ENCODE measurements around the gene EID3.
"Not testable (repeated sequence)": the region's sequence is repeated elsewhere in the genome, so short reads cannot be mapped to it uniquely, and the experiment has no call there.

EID3 gene

DNA sequence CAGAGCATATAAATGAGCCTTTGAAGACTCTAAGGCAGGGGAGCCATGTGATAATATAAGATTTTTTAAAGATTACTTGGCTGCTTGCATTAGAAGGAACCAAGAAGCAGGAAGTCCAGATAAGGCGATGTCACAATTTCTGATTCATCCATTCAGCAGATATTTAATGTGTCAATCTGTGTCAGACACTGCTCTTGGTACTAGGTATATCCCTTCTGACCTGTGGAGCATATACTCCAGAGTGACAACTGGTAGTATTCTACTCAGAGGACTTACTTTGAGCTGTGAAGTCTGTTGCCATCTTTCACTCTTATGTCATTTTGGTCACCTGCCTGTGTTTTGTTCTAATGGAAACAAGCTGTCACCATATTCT is 10.7 kb downstream of the EID3 start:
- no peak for DNase-seq

DNA sequence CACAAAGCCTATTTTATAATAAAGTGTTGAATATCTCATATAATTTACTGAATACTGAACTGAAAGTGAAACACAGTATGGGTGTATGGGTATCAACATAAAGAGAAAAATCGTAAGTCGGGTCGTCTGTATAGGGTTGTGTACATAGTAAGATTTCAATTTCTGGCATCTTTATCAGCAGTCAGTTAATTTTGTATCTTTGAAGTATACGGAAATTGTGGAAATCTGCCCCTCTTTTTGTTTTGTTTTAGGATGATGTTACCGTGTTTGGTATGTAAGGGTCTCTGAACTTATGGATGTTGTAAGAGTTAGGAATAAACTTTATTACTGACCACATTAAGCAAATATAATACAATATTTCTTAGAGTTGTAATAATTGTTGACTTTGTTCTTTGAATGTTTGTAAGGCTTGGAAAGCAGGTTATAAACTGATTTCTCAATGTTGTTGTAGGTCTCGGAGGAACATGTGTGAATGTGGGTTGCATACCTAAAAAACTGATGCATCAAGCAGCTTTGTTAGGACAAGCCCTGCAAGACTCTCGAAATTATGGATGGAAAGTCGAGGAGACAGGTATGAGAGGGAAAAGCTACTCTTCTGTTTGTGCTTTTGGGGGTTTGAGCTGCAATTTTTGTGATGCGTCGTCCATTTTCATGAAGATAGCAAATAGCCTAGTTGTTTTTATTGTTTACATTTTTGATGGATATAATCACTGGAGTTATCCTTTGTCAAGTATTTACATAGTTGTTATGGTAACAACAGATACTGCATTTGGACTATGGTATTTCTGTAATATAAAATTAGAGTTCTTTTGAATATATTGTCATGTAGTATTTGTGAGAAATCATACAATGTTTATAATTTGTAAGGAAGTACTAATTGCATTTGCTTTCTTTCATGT is 12.0 kb downstream of the EID3 start:
- DNase-seq, result no peak

DNA sequence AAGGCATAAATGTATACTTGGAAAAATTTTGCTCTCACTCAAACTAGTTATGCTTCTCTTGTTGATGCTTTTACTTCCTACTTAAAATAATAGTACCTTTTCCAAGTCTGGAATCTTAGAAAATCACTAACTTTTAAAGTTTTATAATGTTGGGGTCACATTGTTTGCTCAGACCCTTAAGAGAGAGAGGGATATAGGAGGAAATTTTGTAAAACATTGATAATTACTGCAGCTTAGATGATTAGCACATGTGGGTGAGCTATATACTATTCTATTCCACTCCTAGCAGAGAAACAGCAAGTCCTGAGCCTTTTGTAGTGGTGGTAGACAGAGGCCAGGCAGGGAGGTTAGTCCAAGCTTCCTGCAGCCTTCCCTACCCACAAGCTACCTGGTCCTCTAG is 13.4 kb downstream of the EID3 start:
- DNase-seq, result no peak

DNA sequence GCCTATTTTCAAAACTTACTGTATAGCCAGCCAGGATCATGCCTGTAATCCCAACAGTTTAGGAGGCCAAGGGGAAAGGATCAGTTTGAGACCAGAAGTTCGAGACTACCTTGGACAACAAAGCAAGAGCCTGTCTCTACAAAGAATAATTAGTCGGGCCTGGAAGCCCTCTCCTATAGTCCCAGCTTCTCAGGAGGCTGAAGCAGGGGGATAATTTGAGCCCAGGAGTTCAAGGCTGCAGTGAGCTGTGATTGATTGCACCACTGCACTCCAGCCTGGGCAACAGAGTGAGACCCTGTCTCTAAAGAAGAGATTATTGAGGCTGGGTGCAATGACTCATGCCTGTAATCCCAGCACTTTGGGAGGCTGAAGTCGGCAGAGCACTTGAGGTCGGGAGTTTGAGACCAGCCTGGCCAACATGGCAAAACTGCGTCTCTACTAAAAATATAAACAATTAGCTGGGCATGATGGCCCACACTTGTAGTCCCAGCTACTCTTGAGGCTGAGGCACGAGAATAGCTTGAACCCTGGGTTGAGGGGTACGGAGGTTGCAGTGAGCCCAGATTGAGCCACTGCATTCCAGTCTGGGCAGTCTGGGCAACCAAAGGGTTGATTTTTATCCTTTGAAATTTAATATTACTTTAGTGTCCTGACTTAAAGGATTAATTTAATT is 14.1 kb downstream of the EID3 start:
- DNase-seq, result no peak

DNA sequence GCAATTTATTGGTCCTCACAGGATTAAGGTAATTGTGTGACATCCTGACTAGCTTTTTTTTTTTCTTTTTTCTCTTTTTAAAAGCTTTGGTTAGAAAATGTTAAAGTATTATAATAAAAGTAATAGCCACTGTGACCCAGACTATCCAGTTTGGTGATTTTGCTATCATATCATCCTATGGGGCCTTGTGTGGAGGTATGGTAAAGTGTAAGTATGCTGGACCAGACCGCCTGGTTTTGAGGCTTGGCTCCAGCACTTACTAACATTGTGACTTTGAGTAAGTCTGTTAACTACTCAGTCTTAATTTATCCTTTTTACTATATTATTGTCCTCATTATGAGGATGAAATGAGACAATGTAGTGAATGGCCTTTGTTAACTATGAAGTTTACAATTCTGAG is 15.5 kb downstream of the EID3 start:
- no peak for DNase-seq

DNA sequence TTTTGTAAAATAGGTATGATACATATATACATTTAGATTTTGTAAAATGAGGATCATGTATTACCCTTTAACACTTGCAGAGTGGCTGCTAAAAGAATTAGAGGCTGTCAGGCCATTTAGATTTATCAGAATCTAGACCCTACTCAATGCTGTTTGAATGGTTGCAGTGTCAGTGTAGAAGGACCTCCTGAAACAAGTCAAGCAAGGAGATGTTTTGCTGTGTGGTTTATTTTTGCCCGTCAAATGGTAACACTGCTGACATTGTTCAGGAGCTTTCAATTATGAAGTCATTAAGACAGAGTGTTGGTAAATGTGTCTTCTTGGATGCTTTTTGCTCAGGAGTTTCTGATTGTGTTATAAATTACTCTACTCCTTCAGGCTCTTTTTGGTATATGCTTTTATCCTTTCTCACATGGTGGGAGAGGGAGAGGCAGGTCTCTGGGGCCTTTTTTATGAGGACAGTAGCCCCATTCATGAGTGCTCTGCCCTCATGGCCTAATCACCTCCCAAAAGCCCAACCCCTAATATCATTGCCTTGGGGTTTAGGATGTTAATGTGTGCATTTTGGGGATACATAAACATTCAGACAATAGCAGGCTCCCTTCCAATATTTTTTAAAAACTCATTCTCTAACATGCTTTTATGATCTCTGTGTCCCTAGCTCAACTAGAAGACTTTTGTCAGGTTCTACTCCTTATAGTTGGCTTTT is 16.5 kb downstream of the EID3 start:
- no peak for DNase-seq

DNA sequence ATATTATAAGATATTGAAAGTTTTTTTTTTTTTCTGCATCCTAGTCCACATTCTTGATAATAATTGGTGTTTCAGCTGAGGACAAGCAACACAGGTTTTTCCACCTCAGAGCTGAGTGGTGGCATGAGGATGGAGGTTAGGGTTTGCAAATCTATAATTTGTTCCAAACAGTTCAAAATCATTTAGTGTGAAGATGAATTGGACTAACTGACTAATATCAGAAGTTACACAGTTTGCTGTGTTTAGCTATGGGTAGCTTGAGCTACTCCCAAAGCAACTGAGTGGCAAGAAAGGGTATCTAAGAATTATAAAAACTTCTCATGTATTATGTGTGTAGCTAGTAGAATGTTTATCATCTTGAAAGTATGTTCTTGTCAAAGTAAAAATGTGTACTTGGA is 17.1 kb downstream of the EID3 start:
- no peak for DNase-seq

DNA sequence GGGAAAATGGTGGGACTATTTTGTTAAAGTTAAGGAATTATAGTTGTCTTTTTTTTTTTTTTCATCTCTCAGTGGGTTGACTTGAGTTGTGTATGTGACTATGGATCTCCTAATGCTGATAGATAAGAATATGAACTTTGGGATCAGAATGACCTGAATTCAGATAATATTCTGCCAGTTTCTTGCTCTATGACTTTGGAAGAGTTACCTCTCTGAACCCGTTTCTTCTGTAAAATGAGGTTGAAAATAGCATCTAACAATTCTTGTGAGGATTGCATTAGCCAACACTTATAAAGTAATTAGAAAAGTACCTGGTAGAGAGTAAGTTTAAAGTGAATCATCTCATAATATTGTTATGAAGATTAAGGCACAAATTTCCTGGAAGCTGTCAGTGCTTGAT is 18.4 kb downstream of the EID3 start:
- DNase-seq, result no peak

DNA sequence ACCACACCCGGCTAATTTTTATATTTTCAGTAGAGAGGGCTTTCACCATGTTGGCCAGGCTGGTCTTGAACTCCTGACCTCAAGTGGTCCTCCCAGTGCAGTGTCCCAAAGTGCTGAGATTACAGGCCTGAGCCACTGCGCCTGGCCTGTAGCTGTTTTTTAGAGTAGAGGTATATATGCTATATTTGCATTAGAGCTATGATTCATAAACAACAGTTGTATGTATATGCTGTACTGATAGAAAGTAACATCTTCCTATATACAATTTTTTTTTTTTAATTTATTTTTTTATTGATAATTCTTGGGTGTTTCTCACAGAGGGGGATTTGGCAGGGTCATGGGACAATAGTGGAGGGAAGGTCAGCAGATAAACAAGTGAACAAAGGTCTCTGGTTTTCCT is 19.0 kb downstream of the EID3 start:
- DNase-seq, result not testable (repeated sequence)

DNA sequence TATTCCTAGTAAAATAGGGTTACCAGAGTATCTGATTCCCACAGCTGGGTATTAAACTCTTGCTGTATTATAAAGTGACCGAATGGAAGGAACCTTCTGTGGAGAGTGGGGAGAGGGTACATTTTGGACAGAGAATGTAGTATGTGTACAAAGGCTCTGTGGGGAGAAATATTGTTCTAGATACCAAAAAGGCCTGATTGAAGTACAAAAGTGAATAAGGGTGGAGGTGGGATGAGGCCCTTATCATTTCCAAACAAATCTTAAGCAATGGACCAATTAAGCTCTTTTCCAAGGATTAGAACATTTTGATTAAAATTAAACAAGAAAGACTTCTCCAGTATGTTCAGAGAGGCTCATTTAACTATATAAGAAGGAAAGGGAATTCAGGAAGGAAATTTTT is 20.4 kb downstream of the EID3 start:
- DNase-seq, result no peak

DNA sequence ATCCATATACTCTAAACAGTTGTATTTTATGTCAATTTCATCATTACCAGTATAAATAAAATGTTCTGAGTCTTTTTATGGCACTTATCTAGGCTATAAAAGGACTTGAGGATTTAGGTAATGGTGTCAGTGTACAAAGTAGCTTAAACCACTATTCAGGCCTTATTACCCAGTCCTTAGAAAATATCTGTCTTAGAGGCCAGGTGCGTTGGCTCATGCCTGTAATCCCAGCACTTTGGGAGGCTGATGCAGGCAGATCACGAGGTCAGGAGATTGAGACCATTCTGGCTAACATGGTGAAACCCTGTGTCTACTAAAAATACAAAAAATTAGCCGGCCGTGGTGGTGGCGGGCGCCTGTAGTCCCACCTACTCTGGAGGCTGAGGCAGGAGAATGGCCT is 24.7 kb downstream of the EID3 start:
- not testable (repeated sequence) for DNase-seq

DNA sequence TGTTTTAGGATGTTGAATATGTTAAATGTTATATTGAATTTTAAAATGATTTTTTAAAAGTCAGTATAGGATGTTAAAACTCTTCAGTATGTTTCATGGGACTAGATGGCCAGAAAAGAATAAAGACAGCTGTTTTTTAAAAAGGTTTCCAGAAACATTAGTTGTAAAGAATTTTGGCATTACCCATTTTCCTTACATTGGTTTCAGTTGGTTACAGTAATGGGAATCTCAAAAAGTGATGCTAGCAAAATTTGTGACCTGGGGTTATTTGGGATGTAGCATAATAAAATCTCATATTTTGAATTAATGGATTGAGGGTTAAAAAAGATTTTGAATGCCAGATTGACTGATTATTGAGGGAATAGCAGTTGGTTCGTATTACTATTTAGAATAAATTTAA is 25.3 kb downstream of the EID3 start:
- no peak for DNase-seq

DNA sequence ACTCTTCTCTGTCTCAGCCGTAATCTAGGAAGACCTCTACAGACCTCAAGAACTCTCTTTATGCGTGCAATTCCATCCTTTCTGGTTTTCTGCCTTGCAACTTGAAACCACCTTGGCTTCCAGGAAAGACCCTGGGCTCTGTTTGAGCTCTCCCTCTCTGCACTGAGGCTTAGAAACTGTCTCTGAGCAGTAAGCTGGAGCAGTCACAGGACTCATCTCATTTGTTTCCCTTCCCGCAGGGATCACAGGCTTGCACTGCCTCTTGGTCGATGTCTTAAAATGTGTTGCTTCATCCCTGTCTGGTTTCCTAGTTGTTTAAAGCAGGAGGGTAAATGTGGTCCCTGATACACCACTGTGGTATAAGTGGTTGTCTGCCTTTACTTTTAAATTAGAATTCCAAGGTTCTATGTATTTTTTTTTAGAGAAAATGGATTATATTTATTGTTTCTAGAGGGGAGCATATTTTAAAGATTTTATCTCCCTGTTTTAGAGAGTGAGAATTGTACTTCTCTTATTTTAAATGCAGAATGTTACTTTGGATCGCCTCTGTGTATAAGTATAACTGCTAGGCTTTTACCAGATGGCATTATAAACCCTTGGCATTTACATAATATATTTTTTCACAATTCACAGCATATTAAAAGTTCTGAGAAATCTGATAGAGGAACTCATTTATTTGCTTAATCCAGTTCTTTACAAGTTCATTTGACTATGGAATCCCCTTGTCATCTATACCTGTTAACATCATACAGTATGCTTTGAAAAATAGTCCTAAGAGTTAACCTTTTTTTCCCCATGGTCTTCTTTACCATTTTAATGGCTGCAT is 26.4 kb downstream of the EID3 start:
- no peak for DNase-seq

DNA sequence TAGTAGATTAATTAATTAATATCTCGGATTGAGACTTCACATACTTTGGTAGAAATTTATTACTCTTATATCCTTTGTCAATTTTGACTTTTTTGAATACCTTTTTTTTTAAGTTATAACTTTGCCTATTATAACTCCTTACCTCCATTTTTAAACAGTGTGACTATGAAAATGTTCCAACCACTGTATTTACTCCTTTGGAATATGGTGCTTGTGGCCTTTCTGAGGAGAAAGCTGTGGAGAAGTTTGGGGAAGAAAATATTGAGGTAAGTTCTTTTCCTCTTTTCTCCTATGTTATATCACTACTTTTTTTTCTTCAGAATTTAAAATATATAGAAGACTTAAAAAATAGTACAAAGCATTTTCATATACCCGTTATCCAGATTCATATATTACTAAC is 27.8 kb downstream of the EID3 start:
- DNase-seq, result no peak

DNA sequence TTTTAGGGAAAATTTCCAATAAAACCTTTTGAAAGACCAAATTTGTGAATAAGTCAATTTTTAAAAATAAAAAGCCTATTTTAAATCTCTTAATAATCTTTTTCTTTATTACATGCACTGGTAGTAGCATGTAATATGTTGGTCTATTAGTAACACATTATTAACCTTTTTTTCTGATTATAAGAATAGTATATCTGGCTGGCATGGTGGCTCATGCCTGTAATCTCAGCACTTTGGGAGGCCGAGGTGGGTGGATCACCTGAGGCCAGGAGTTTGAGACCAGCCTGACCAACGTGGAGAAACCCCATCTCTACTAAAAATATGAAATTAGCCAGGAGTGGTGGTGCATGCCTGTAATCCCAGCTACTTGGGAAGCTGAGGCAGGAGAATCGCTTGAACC is 28.7 kb downstream of the EID3 start:
- not testable (repeated sequence) for DNase-seq

DNA sequence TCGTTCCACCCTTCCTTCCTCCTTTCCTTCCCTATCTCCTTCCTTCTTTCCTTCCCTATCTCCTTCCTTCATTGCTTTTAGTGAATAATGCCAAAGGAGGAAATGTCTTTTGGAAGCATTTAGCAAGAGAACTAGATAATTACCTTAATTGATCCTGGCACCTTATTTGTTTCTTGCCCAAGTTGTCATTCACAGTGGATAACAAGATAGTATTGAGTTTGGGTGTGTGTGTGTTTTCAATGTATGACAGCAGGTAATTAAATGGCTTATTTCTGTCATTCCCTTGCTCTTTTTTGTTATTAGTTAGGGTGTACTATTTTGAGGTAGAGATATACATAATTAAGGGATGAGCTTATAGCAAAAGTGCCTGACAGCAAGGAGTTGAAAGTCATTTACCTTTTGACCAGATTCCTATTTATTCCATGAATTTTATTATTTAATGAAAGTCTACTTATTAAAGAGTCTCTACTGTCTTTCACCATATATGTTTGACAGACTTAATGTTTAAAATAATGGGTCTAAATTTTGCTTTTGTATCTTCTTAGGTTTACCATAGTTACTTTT is 30.2 kb downstream of the EID3 start:
- DNase-seq, result no peak

DNA sequence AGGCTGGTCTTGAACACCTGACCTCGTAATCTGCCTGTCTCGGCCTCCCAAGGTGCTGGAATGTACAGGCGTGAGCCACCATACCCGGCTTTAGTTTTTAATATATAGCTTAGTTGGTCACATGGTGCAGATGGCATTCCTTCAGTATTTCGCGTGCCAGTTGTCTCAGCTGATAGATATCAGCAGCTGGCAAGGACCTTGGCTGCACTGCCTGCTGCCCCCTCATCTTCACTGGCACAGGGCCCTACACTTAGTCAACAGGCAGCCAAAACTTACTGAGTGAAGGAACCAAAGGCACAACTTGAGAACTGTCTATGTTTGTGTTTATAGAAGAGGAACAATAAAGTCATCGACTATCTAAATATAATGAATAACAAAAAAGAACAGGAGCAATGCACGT is 31.0 kb downstream of the EID3 start:
- DNase-seq, result no peak

DNA sequence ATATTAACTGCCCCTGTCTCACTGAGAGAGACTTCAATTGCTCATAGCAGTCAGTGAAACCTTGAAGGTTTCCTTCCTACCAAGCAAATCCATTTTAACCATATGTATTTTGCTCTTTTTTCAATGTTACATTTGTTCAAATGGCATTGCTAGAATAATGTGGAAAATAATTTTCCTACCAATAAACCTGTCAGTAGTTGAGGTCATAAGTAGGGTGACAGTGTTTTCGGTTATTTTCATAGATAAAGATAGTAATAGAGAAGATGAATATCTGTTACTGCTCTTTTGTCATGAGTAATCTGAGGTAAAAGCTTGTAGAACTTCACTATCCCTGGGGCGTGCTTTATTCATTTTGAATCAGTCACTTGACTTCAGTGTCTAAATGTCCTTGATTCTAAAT is 32.6 kb downstream of the EID3 start:
- DNase-seq, result no peak

DNA sequence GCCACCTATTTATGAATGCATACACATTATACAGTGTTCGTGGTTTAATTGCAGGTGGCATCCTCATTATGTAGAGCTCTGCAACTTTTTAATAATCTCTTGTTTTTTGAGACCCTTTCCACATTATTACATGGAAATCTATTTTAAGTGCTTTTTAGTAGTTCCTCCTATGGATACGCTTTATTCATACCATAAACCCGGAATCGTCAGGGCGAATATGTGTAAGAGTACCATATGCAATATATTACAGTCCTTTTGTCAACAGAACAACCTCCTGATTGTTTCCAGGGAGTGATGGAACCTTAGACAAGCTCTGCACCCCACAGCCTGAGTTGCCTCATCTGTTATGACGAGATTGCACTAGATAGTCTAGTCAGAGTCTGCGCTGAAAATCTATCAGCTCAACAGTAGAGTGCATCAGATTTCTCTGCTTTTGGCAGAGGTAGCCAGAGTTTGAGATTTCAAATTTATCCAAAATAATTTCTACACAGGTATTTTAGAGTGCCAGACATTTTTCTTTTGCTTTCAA is 33.6 kb downstream of the EID3 start:
- DNase-seq, result no peak

DNA sequence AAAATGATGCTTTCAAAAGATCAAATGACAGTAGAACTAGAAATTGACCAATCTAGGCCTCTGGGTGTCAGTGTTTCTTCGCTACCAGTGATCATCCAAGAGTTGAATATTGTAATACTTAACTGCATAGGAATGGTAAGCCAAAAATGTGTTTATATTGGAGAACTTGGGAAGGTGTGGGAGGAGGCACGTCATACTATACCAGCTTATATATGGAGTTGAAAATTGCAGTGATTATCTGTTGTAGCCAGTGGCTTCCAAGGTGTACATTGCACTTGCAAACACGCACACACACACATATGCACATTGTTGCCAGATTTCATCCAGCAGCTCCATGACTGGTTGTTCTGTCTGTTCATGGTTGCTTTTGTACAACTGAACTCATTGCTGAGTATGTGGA is 36.1 kb downstream of the EID3 start:
- no peak for DNase-seq

DNA sequence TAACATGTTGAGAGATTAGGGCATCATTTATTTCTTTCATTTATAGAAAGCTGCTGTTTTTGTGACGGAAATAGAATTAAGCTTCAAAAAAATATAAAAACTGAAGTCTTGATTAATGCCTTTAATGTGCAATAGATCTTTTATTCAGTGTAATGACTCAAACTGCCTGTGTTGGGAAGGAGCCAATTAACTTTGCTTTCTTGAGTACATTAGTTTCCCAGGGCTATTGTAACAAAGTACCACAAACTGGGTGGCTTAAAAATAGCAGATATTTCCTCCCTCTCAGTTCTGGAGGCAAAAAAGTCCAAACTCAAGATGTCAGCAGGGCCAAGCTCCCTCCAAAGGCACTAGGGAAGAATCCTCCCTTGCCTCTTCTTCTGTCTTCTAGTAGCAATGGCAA is 36.6 kb downstream of the EID3 start:
- DNase-seq, result no peak

DNA sequence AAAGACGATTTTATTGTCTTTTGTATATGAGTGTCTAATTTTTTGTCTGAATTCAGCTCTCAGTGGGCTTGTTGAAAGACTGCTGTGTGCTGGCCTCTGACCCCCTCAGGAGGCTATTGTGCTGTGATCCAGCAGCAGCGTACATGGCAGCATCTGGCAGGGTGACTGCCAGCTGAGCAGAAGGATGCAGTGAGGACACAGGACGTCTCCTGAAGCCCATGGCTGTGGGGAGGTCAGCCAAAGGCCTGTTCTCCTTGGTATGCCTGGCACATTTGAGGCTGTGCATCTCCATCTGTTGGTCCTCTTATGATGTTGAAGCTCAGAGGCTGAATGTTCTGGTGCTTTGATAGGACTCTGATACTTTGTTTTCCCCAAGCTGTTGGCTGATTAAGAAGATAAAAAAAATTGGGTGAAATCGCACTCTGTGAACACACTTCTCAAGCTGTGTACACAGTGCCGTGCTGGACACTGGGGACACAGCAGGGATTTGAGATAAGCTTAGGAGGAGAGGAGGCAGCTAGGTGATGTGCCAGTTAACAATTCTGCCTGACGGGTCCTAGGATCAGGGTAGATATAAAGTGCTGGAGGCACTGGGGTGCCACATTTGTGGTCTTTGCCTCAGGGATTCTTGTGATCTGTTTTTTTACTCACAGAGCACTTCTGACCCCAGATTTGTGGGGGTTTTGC is 37.5 kb downstream of the EID3 start:
- no peak for DNase-seq
